GM13976 (cell line): Measurements from ENCODE around the gene ZNF782.

Source experiments
- DNase-seq: peaks from one replicate; pipeline ENCODE4 v3.0.0; 2012; ENCODE audit warnings: low spot score
- CTCF ChIP-seq: IDR thresholded peaks from 2 replicates; pipeline ENCODE4 v1.5.1; 2012; ENCODE audit warnings: borderline replicate concordance, mild to moderate bottlenecking; ENCODE audit not compliant: insufficient read depth; ENCODE audit errors: extremely low read depth, missing control alignments, control extremely low read depth
- in situ Hi-C: fragments of 300-500 bp; cut with MboI; formaldehyde crosslinking; loops from one replicate; pipeline ENCODE4 v1.12.0; 2022; ENCODE audit warnings: low sequenced_read_pairs, mixed read lengths, inconsistent platforms; ENCODE audit not compliant: unreplicated experiment

ZNF782 gene

GRCh38 chr9:96784021-96784420 is 70.3 kb downstream of the ZNF782 start:
- in situ Hi-C loops = no loop called here
- TF ChIP-seq CTCF = no peak
- no peak for DNase-seq

GRCh38 chr9:96782235-96782634 is 72.1 kb downstream of the ZNF782 start:
- TF ChIP-seq CTCF = no peak

GRCh38 chr9:96781552-96781951 is 72.8 kb downstream of the ZNF782 start:
- no peak for TF ChIP-seq CTCF
- no peak for DNase-seq
- in situ Hi-C loops = no loop called here

More at GRCh38 chr9:96782235-96782634, 72.1 kb downstream of the ZNF782 start:
- peak; percentile 28 for DNase-seq
- in situ Hi-C loops = no loop called here

GRCh38 chr9:96779089-96779488 is 75.2 kb downstream of the ZNF782 start:
- in situ Hi-C loops = no loop called here
- no peak for TF ChIP-seq CTCF
- DNase-seq = no peak

GRCh38 chr9:96777426-96777864 is 76.9 kb downstream of the ZNF782 start:
- DNase-seq = no peak
- TF ChIP-seq CTCF = no peak
- in situ Hi-C loops = no loop called here

- in situ Hi-C loops = no loop called here
- TF ChIP-seq CTCF = no peak
- no peak for DNase-seq
These were observed 83.2 kb downstream of the ZNF782 start for GRCh38 chr9:96771124-96771523.

GRCh38 chr9:96769989-96770388 is 84.3 kb downstream of the ZNF782 start:
- TF ChIP-seq CTCF = no peak
- in situ Hi-C loops = no loop called here

More at GRCh38 chr9:96769989-96770388, 84.3 kb downstream of the ZNF782 start:
- DNase-seq = no peak
